WI38 (cell line): ENCODE measurements around the gene AP3S1.
"Not testable (repeated sequence)": the region's sequence is repeated elsewhere in the genome, so short reads cannot be mapped to it uniquely, and the experiment has no call there.

Experiments used
- H3K4me3 ChIP-seq: 2 replicates; pipeline ENCODE4 v1.5.1; 2011; ENCODE audit warnings: low read depth, mild to moderate bottlenecking, control low read depth, low read length
- CTCF ChIP-seq: IDR thresholded peaks from 2 replicates; pipeline ENCODE4 v1.5.1; 2012; ENCODE audit warnings: low read depth, mild to moderate bottlenecking, control low read depth, low read length

Gene AP3S1

DNA sequence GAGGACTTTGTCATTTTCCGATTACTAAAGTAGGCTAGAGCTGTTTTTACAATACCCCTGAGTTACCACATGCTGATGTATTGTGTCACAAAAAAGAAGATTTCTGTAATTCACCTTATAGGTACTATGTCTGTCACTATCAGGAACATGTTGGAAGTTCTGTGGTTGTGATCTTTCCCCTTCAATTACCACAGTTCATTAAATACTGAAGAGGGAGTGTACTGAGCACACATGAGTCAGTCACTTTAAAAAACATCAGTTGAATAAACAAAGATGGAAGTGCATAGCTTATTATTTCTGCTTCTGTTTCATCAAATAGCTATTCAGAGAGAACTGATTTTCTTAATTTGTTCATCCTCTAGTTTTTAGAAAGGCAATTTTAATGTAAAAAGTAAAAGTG lies 31.7 kb downstream of the AP3S1 start:
- TF ChIP-seq CTCF: no peak
- H3K4me3 ChIP-seq: no peak overlapping the region

GRCh38 chr5:115875447-115875846 lies 33.7 kb downstream of the AP3S1 start:
- no peak for TF ChIP-seq CTCF
- H3K4me3 ChIP-seq: no peak overlapping the region

DNA sequence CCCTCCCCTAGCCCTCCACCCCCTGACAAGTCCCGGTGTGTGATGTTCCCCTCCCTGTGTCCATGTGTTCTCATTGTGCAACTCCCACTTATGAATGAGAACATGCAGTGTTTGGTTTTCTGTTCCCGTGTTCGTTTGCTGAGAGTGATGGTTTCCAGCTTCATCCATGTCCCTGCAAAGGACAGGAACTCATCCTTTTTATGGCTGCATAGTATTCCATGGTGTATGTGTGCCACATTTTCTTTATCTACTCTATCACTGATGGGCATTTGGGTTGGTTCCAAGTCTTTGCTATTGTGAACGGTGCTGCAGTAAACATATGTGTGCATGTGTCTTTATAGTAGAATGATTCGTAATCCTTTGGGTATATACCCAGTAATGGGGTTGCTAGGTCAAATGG lies 35.6 kb downstream of the AP3S1 start:
- not testable (repeated sequence) for H3K4me3 ChIP-seq

DNA sequence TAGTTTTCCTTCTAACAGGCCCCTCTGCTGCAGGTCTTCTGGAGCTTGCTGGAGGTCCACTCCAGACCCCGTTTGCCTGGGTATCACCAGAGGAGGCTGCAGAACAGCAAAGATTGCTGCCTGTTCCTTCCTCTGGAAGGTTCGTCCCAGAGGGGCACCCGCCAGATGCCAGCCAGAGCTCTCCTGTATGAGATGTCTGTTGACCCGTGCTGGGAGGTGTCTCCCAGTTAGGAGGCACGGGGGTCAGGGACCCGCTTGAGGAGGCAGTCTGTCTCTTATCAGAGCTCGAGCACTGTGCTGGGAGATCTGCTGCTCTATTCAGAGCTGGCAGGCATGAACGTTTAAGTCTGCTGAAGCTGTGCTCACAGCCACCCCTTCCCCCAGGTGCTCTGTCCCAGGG lies 40.7 kb downstream of the AP3S1 start:
- H3K4me3 ChIP-seq: not testable (repeated sequence)

GRCh38 chr5:115884704-115885103 lies 43.0 kb downstream of the AP3S1 start:
- H3K4me3 ChIP-seq: no peak overlapping the region
- no peak for TF ChIP-seq CTCF

GRCh38 chr5:115885208-115885607 lies 43.5 kb downstream of the AP3S1 start:
- not testable (repeated sequence) for H3K4me3 ChIP-seq

GRCh38 chr5:115888027-115888426 lies 46.3 kb downstream of the AP3S1 start:
- no peak overlapping the region for H3K4me3 ChIP-seq
- no peak for TF ChIP-seq CTCF

DNA sequence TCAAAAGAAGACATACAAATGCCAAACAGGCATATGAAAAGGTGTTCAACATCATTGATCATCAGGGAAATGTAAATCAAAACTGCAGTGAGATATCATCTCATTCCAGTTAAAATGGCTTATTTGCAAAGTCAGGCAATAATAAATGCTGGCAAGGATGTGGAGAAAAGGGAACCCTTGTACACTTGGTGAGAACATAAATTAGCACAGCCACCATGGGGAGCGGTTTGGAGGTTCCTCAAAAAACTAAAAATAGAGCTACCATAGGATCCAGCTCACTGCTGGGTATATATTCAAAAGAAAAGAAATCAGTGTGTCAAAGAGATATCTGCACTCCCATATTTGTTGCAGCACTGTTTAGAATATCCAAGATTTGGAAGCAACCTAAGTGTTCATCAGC lies 50.3 kb downstream of the AP3S1 start:
- TF ChIP-seq CTCF: no peak
- H3K4me3 ChIP-seq: no peak overlapping the region

DNA sequence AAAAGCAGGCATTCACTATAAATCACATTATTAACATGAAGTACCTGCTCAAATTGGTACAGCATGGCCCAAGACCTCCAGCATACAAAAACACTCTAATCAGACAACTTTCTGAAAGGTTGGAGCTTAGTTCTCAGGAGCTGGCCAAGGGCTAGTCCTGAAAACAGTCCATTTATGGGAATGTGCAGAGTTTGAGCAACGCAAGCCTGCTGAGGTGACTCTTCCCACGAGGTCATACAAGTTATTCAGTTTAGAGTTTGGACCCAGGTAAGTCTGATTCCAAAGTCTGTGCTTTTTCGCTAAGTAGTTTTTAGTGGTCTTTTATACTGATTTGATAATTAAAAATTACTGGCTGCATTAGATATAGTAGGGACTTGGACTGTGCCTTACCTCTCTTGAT lies 52.6 kb downstream of the AP3S1 start:
- no peak for TF ChIP-seq CTCF
- H3K4me3 ChIP-seq: no peak overlapping the region
